Measurements from ENCODE around the gene EDA.

The EDA gene

GRCh38 chrX:70062076-70062475 is 446.2 kb downstream of the EDA start, which contains the start of gene OTUD6A:
TSS of gene OTUD6A (plus strand) at chrX:70062457. CDS start at chrX:70062525, 68 bp downstream.
- TF ChIP-seq TAF1 (IDR thresholded peaks at IDR 0.05; ENCODE audit: borderline replicate concordance, insufficient read depth, low read length) (no peak), REST (IDR thresholded peaks at IDR 0.05; ENCODE audit: insufficient read depth in 1 of 2, low read depth in 2 of 2, low read length in 2 of 2) (no peak), POLR2AphosphoS5 (IDR thresholded peaks at IDR 0.05; ENCODE audit: low read depth, low read length) (no peak), SIN3A (IDR thresholded peaks at IDR 0.05; ENCODE audit: borderline replicate concordance, insufficient read depth, low read length) (no peak), FOXP2 (optimal IDR thresholded peaks at IDR 0.05; ENCODE audit: borderline replicate concordance, extremely low read depth, extremely low read length, insufficient read depth) (no peak)

GRCh38 chrX:70062961-70063550 is 447.1 kb downstream of the EDA start:
- TF ChIP-seq FOXP2 (optimal IDR thresholded peaks at IDR 0.05; ENCODE audit: borderline replicate concordance, extremely low read depth, extremely low read length, insufficient read depth) (no peak), REST (IDR thresholded peaks at IDR 0.05; ENCODE audit: insufficient read depth in 1 of 2, low read depth in 2 of 2, low read length in 2 of 2) (no peak), SIN3A (IDR thresholded peaks at IDR 0.05; ENCODE audit: borderline replicate concordance, insufficient read depth, low read length) (no peak), TAF1 (IDR thresholded peaks at IDR 0.05; ENCODE audit: borderline replicate concordance, insufficient read depth, low read length) (no peak), POLR2AphosphoS5 (IDR thresholded peaks at IDR 0.05; ENCODE audit: low read depth, low read length) (no peak)

DNA sequence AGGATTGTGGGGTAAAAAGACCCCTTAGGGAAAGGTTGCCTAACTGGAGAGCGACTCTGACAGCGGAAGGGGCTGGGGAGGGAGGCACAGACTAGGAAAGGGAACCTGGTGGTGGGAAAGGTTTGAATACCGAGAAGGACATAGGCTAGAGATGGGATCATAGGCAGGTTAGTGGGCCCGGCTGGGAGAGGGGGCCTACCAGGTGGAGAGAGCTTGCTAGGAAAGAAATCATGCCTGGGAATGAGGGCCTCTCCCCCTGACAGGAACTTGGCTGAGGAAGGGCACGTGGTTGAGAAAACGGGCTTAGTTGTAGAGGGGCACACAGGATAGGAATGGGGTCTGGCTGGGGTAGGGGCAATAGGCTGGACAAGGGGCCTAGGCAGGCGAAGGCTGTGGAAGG is 450.7 kb downstream of the EDA start:
- TF ChIP-seq REST (IDR thresholded peaks at IDR 0.05; ENCODE audit: insufficient read depth in 1 of 2, low read depth in 2 of 2, low read length in 2 of 2) (no peak), POLR2AphosphoS5 (IDR thresholded peaks at IDR 0.05; ENCODE audit: low read depth, low read length) (no peak), TAF1 (IDR thresholded peaks at IDR 0.05; ENCODE audit: borderline replicate concordance, insufficient read depth, low read length) (no peak), SIN3A (IDR thresholded peaks at IDR 0.05; ENCODE audit: borderline replicate concordance, insufficient read depth, low read length) (no peak), FOXP2 (optimal IDR thresholded peaks at IDR 0.05; ENCODE audit: borderline replicate concordance, extremely low read depth, extremely low read length, insufficient read depth) (no peak)

GRCh38 chrX:70079297-70079696 is 463.4 kb downstream of the EDA start:
- TF ChIP-seq REST (IDR thresholded peaks at IDR 0.05; ENCODE audit: insufficient read depth in 1 of 2, low read depth in 2 of 2, low read length in 2 of 2) (no peak), POLR2AphosphoS5 (IDR thresholded peaks at IDR 0.05; ENCODE audit: low read depth, low read length) (no peak), TAF1 (IDR thresholded peaks at IDR 0.05; ENCODE audit: borderline replicate concordance, insufficient read depth, low read length) (no peak), FOXP2 (optimal IDR thresholded peaks at IDR 0.05; ENCODE audit: borderline replicate concordance, extremely low read depth, extremely low read length, insufficient read depth) (no peak), SIN3A (IDR thresholded peaks at IDR 0.05; ENCODE audit: borderline replicate concordance, insufficient read depth, low read length) (no peak)
